Fibroblast of lung (primary cell): ENCODE data around the gene LAPTM5. TPM values are rescaled to one million over a fixed set of nuclear protein-coding genes. Genes with fewer than 3 reads are reported as not detected.

Source experiments
- DNase-seq, 2 donors: peaks; one replicate each; pipeline versions ENCODE4 v3.0.0 to v3.0.0-alpha.2; 2010; ENCODE audit warnings: low read depth in 2 of 2
- H2AFZ ChIP-seq: 2 replicates; pipeline ENCODE4 v1.5.1; 2012; ENCODE audit warnings: low read length, control low read depth, inconsistent platforms
- H3K27ac ChIP-seq: 2 replicates; pipeline ENCODE4 v1.5.1; 2011; ENCODE audit warnings: low read length, control low read depth; ENCODE audit not compliant: insufficient read depth
- H3K27me3 ChIP-seq: 2 replicates; pipeline ENCODE4 v1.5.1; 2011; ENCODE audit warnings: mild to moderate bottlenecking, low read length; ENCODE audit not compliant: control insufficient read depth, insufficient read depth
- H3K36me3 ChIP-seq: 2 replicates; pipeline ENCODE4 v1.5.1; 2011; ENCODE audit warnings: low read length; ENCODE audit not compliant: control insufficient read depth, insufficient read depth
- H3K4me1 ChIP-seq: 2 replicates; pipeline ENCODE4 v1.5.1; 2011; ENCODE audit warnings: low read length; ENCODE audit not compliant: control insufficient read depth, insufficient read depth; ENCODE audit errors: extremely low read depth
- H3K4me2 ChIP-seq: 2 replicates; pipeline ENCODE4 v1.5.1; 2011; ENCODE audit warnings: low read length, control low read depth; ENCODE audit not compliant: insufficient read depth; ENCODE audit errors: extremely low read depth
- H3K4me3 ChIP-seq, 4 experiments: fragments of 200-600 bp in 1 of 4; sonication (generic) in 1 of 4; replicated peaks in 1 of 4; 2 replicates each; pipeline ENCODE4 v1.5.1; 2011 to 2016; ENCODE audit warnings: low read length in 4 of 4, low read depth in 3 of 4, mild to moderate bottlenecking in 3 of 4, control low read depth in 2 of 4, inconsistent platforms in 1 of 4, mixed read lengths in 1 of 4; ENCODE audit not compliant: insufficient read depth in 1 of 4; ENCODE audit errors: control extremely low read depth in 1 of 4
- H3K79me2 ChIP-seq: 2 replicates; pipeline ENCODE4 v1.5.1; 2012; ENCODE audit warnings: mild to moderate bottlenecking, low read length, inconsistent platforms; ENCODE audit not compliant: control insufficient read depth, insufficient read depth
- H3K9ac ChIP-seq: 2 replicates; pipeline ENCODE4 v1.5.1; 2011; ENCODE audit warnings: mild to moderate bottlenecking, low read length, control low read depth; ENCODE audit not compliant: insufficient read depth
- H3K9me3 ChIP-seq: 2 replicates; pipeline ENCODE4 v1.5.1; 2012; ENCODE audit warnings: low read depth, low read length; ENCODE audit not compliant: control insufficient read depth, insufficient read depth
- H4K20me1 ChIP-seq: 2 replicates; pipeline ENCODE4 v1.5.1; 2011; ENCODE audit warnings: low read length; ENCODE audit not compliant: control insufficient read depth, insufficient read depth; ENCODE audit errors: extremely low read depth
- EZH2 ChIP-seq: IDR thresholded peaks from 2 replicates; pipeline ENCODE4 v1.5.1; 2012; ENCODE audit warnings: low read length, control low read depth, mild to moderate bottlenecking; ENCODE audit errors: missing control alignments
- polyA plus RNA-seq, 2 donors: library from polyadenylated mRNA; depleted of rRNA in 1 of 2; stranded (reverse) in 1 of 2; unstranded in 1 of 2; fragments of >200 nt; gene quantifications; 2 replicates each; pipeline ENCODE4 v1.2.1, GENCODE V29; 2011 to 2012; ENCODE audit warnings: missing spikeins in 1 of 2
- total RNA-seq: library from RNA; depleted of rRNA; stranded (reverse); fragments of >200 nt; gene quantifications from 2 replicates; pipeline ENCODE4 v1.2.1, GENCODE V29; 2014
- TF ChIP-seq, protein P1 (sequence below), 2 donors: IDR thresholded peaks in 1 of 2; conservative IDR thresholded peaks in 1 of 2; 1 replicate in 1 of 2; 2 replicates in 1 of 2; pipeline ENCODE4 v1.5.1; 2011 to 2012; ENCODE audit warnings: low read length in 2 of 2, control low read depth in 1 of 2, inconsistent platforms in 1 of 2, low read depth in 1 of 2, mild to moderate bottlenecking in 1 of 2

LAPTM5 gene
- total and polyA plus RNA-seq, 2 donors (not counting 1 experiment from before 2014, with no cell fraction given), result under 0.01 to 0.32 TPM

- Histone ChIP-seq H3K9me3 (no peaks in the 10 kb centered on the region), H2AFZ (no peak overlapping the region), H3K4me1 (no peaks in the 10 kb centered on the region), H3K9ac (no peak overlapping the region), H3K27ac (no peak overlapping the region), H3K36me3 (no peaks in the 10 kb centered on the region), H3K4me2 (no peak overlapping the region), H3K27me3 (peaks cover 23% of the 10 kb centered on the region), H4K20me1 (no peaks in the 10 kb centered on the region), H3K79me2 (no peaks in the 10 kb centered on the region), H3K4me3 (no peak overlapping the region)
- TF ChIP-seq, protein P1, sequence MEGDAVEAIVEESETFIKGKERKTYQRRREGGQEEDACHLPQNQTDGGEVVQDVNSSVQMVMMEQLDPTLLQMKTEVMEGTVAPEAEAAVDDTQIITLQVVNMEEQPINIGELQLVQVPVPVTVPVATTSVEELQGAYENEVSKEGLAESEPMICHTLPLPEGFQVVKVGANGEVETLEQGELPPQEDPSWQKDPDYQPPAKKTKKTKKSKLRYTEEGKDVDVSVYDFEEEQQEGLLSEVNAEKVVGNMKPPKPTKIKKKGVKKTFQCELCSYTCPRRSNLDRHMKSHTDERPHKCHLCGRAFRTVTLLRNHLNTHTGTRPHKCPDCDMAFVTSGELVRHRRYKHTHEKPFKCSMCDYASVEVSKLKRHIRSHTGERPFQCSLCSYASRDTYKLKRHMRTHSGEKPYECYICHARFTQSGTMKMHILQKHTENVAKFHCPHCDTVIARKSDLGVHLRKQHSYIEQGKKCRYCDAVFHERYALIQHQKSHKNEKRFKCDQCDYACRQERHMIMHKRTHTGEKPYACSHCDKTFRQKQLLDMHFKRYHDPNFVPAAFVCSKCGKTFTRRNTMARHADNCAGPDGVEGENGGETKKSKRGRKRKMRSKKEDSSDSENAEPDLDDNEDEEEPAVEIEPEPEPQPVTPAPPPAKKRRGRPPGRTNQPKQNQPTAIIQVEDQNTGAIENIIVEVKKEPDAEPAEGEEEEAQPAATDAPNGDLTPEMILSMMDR (conservative IDR thresholded peaks at IDR 0.05 in 1 of 2, IDR thresholded peaks at IDR 0.05 in 1 of 2; ENCODE audit: low read depth in 1 of 2, low read length in 2 of 2), result no peak
- TF ChIP-seq EZH2, result peak; percentile 29
- no peak for DNase-seq
Observed at GRCh38 chr1:30684881-30685795, 72.4 kb downstream of the LAPTM5 start.

DNA sequence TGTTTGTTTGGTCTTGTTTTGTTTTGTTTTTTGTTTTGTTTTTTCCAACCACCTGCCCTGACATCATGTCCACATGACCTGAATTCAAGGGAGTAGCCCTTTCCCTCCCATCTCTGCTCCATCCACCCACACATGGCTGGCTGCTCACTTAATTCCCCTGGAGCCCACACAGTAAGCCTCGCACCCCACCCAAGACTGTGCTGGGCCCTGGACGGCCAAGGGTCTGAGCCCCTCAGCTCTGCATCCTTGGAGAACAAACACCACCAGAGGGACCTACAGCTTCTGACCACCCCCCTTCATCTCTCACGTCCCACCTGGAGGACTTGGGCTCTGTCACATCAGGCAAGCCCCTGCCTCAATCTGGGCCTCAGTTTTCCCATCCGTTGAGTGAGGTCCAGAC lies 73.3 kb downstream of the LAPTM5 start:
- H3K4me2 ChIP-seq, result no peak overlapping the region
- no peak overlapping the region for H2AFZ ChIP-seq
- H3K4me3 ChIP-seq, result no peak overlapping the region
- no peak overlapping the region for H3K27ac ChIP-seq
- no peak overlapping the region for H3K9ac ChIP-seq
- H3K9me3 ChIP-seq, result no peaks in the 10 kb centered on the region
- no peaks in the 10 kb centered on the region for H3K4me1 ChIP-seq
- no peak for DNase-seq
- TF ChIP-seq EZH2, result no peak
- TF ChIP-seq, protein P1 (conservative IDR thresholded peaks at IDR 0.05 in 1 of 2, IDR thresholded peaks at IDR 0.05 in 1 of 2; ENCODE audit: low read depth in 1 of 2, low read length in 2 of 2), result no peak
- no peaks in the 10 kb centered on the region for H3K79me2 ChIP-seq
- H4K20me1 ChIP-seq, result no peaks in the 10 kb centered on the region
- peaks cover 23% of the 10 kb centered on the region for H3K27me3 ChIP-seq
- no peaks in the 10 kb centered on the region for H3K36me3 ChIP-seq

DNA sequence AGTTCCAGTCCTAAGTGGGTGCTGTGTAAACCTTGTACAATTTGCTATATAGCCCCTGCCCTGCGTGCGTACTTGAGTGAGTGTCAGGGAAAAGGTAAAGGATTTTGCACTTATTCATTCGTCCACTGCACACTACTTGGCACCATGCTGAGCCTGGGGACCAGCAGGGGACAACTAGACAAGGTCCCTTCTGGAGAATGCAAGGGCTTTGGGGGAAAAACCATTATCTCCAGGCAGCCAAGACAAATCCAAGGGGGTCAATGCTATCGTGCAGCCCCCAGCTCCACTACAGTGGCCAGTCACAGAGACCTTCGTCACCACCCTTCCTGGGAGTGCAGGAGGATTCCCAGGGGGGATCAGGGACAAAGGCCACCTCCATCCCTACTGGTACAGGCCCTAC lies 73.9 kb downstream of the LAPTM5 start:
- Histone ChIP-seq H3K27ac (no peak overlapping the region), H3K4me2 (no peak overlapping the region), H3K9ac (no peak overlapping the region), H3K9me3 (no peaks in the 10 kb centered on the region), H3K4me1 (no peaks in the 10 kb centered on the region), H3K27me3 (peaks cover 23% of the 10 kb centered on the region), H2AFZ (no peak overlapping the region), H3K36me3 (no peaks in the 10 kb centered on the region), H4K20me1 (no peaks in the 10 kb centered on the region), H3K79me2 (no peaks in the 10 kb centered on the region), H3K4me3 (no peak overlapping the region)
- no peak for DNase-seq
- TF ChIP-seq EZH2, result no peak
- TF ChIP-seq, protein P1 (conservative IDR thresholded peaks at IDR 0.05 in 1 of 2, IDR thresholded peaks at IDR 0.05 in 1 of 2; ENCODE audit: low read depth in 1 of 2, low read length in 2 of 2), result no peak

Other genes with a start within 250 kb of the LAPTM5 start
- 0.26 TPM in 1 of 2 replicates, not detected in the other for gene MATN1, start 34.2 kb downstream of the LAPTM5 start, total RNA-seq
- gene MATN1, start 34.2 kb downstream of the LAPTM5 start, polyA plus RNA-seq, result not detected in 2 replicates
- 25.9 and 32.9 TPM in 2 replicates for gene SDC3, start 151.0 kb upstream of the LAPTM5 start, total RNA-seq
- gene SDC3, start 151.0 kb upstream of the LAPTM5 start, polyA plus RNA-seq, result 13.7 and 16.2 TPM in 2 replicates